GM12878 (cell line): ENCODE measurements around the gene TRIM17. TPM values are rescaled to one million over a fixed set of nuclear protein-coding genes. Genes with fewer than 3 reads are reported as not detected.

ENCODE experiments used
- ATAC-seq: fragments of 200-7000 bp; cut with Tn5 transposase; 3 replicates; pipeline ENCODE4 v1.9.1; 2020; ENCODE audit warnings: mild to moderate bottlenecking, moderate library complexity
- BruUV-seq: library from RNA; stranded (reverse); fragments of 400-500 nt; replicated peaks from 2 replicates; lab custom pipeline; 2021; lab: Mats Ljungman, UMichigan
- CTCF ChIA-PET: fragments of 300-600 bp; sonication (Branson Sonifier 250); formaldehyde crosslinking; extraction: SDS; loops from one replicate; lab custom pipeline; 2021; ENCODE audit warnings: inconsistent platforms; lab: Yijun Ruan, JAX
- POLR2A ChIA-PET: fragments of 350-600 bp; formaldehyde crosslinking; extraction: SDS; loops from one replicate; lab custom pipeline; 2021; ENCODE audit warnings: inconsistent platforms; lab: Charles Lee
- RAD21 ChIA-PET: fragments of 300-600 bp; sonication (Branson Sonifier 250); formaldehyde crosslinking; loops from one replicate; lab custom pipeline; 2023; ENCODE audit warnings: antibody characterized with exemption; ENCODE audit not compliant: unreplicated experiment; lab: Charles Lee
- SMC1A ChIA-PET: fragments of 300-600 bp; sonication (Branson Sonifier 250); formaldehyde crosslinking; loops from one replicate; lab custom pipeline; 2023; ENCODE audit not compliant: unreplicated experiment, uncharacterized antibody; lab: Charles Lee
- DNase-seq: peaks from one replicate; pipeline ENCODE4 v3.0.0-alpha.2; 2011; ENCODE audit warnings: low read depth, low spot score
- FAIRE-seq: peaks from 3 replicates; lab custom pipeline; 2011; peaks lifted over from hg19 to GRCh38; lab: Jason Lieb, UNC
- H2AFZ ChIP-seq: 2 replicates; pipeline ENCODE4 v1.6.0; 2011; ENCODE audit warnings: low read depth, low read length, control low read depth; ENCODE audit not compliant: control insufficient read depth
- H3K27ac ChIP-seq: 2 replicates; pipeline ENCODE4 v1.5.1; 2011; ENCODE audit warnings: control low read depth; ENCODE audit not compliant: control insufficient read depth, insufficient read depth
- H3K27me3 ChIP-seq, 2 experiments: replicated peaks in 1 of 2; 2 replicates each; pipeline versions ENCODE4 v1.6.0 to v1.6.1; 2011; ENCODE audit warnings: low read length in 1 of 2; ENCODE audit not compliant: control insufficient read depth in 2 of 2, insufficient read depth in 2 of 2
- H3K36me3 ChIP-seq, 2 experiments: 2 replicates each; pipeline ENCODE4 v1.5.1; 2011; ENCODE audit warnings: low read length in 1 of 2; ENCODE audit not compliant: control insufficient read depth in 2 of 2, insufficient read depth in 2 of 2
- H3K4me1 ChIP-seq: 2 replicates; pipeline ENCODE4 v1.6.1; 2011; ENCODE audit warnings: mild to moderate bottlenecking, low read length, moderate library complexity, mixed read lengths; ENCODE audit not compliant: control insufficient read depth, insufficient read depth
- H3K4me2 ChIP-seq: 2 replicates; pipeline ENCODE4 v1.6.0; 2011; ENCODE audit warnings: control low read depth; ENCODE audit not compliant: control insufficient read depth, insufficient read depth
- H3K4me3 ChIP-seq: fragments of 200-600 bp; sonication (generic); 2 replicates; pipeline ENCODE4 v1.5.1; 2016
- H3K79me2 ChIP-seq: 2 replicates; pipeline ENCODE4 v1.6.0; 2011; ENCODE audit warnings: low read length; ENCODE audit not compliant: control insufficient read depth, insufficient read depth
- H3K9ac ChIP-seq: 2 replicates; pipeline ENCODE4 v1.8.0; 2011; ENCODE audit warnings: low read length, control low read depth, mixed read lengths; ENCODE audit not compliant: control insufficient read depth, insufficient read depth
- H3K9me3 ChIP-seq: replicated peaks from 3 replicates; pipeline ENCODE4 v1.5.1; 2011; ENCODE audit warnings: mild to moderate bottlenecking, low read length; ENCODE audit not compliant: control insufficient read depth, insufficient read depth
- H4K20me1 ChIP-seq: 2 replicates; pipeline ENCODE4 v1.6.0; 2011; ENCODE audit not compliant: control insufficient read depth, insufficient read depth
- CHD4 ChIP-seq: fragments of 200-600 bp; sonication (generic); IDR thresholded peaks from 2 replicates; pipeline ENCODE4 v1.6.1; 2016; ENCODE audit warnings: mild to moderate bottlenecking
- KDM1A ChIP-seq: fragments of 200-600 bp; sonication (generic); IDR thresholded peaks from 2 replicates; pipeline ENCODE4 v1.6.1; 2016; ENCODE audit warnings: borderline replicate concordance
- MAX ChIP-seq: IDR thresholded peaks from 2 replicates; pipeline ENCODE4 v1.6.1; 2012; ENCODE audit warnings: low read depth, low read length, improper control_type of control experiment
- NFYA ChIP-seq: IDR thresholded peaks from 2 replicates; pipeline ENCODE4 v1.6.1; 2011; ENCODE audit warnings: low read depth, mild to moderate bottlenecking, low read length, improper control_type of control experiment, borderline replicate concordance
- NKRF ChIP-seq: fragments of 450-650 bp; conservative IDR thresholded peaks from 2 replicates; pipeline ENCODE4 v1.6.1; 2017; ENCODE audit warnings: mild to moderate bottlenecking, moderate library complexity
- NRF1 ChIP-seq: conservative IDR thresholded peaks from 2 replicates; pipeline ENCODE4 v1.6.1; 2011; ENCODE audit warnings: mild to moderate bottlenecking, low read depth, low read length, improper control_type of control experiment
- RB1 ChIP-seq: fragments of 450-650 bp; formaldehyde crosslinking; IDR thresholded peaks from 2 replicates; pipeline ENCODE4 v1.6.1; 2017; ENCODE audit warnings: mild to moderate bottlenecking, borderline replicate concordance
- RCOR1 ChIP-seq: conservative IDR thresholded peaks from 2 replicates; pipeline ENCODE4 v1.6.1; 2012; ENCODE audit warnings: low read depth, low read length, improper control_type of control experiment
- RFX5 ChIP-seq: IDR thresholded peaks from 2 replicates; pipeline ENCODE4 v1.6.1; 2011; ENCODE audit warnings: low read depth, low read length, improper control_type of control experiment
- SPI1 ChIP-seq: IDR thresholded peaks from 2 replicates; pipeline ENCODE4 v1.6.1; 2011; ENCODE audit warnings: low read depth, mild to moderate bottlenecking, low read length, moderate library complexity, borderline replicate concordance; ENCODE audit not compliant: insufficient read depth
- SREBF2 ChIP-seq: IDR thresholded peaks from 2 replicates; pipeline ENCODE4 v1.6.1; 2012; ENCODE audit warnings: mild to moderate bottlenecking, low read length
- ZBTB4 ChIP-seq: fragments of 450-650 bp; formaldehyde crosslinking; IDR thresholded peaks from 2 replicates; pipeline ENCODE4 v1.4.0; 2022; ENCODE audit warnings: mild to moderate bottlenecking, moderate library complexity
- ZNF207 ChIP-seq: fragments of 450-650 bp; IDR thresholded peaks from 2 replicates; pipeline ENCODE4 v1.6.1; 2014; ENCODE audit warnings: antibody characterized with exemption, mild to moderate bottlenecking, borderline replicate concordance
- ZNF384 ChIP-seq: IDR thresholded peaks from 2 replicates; pipeline ENCODE4 v1.6.1; 2012; ENCODE audit warnings: low read depth, mild to moderate bottlenecking, low read length, improper control_type of control experiment, borderline replicate concordance
- WGBS: methylation state at CpG from one replicate; pipeline ENCODE4 v1.1.6; 2016; ENCODE audit warnings: low lambda C conversion rate; ENCODE audit not compliant: insufficient replicate concordance, insufficient coverage; ENCODE audit errors: missing lambda C conversion rate; 5-methylcytosine and 5-hydroxymethylcytosine counted together
- in situ Hi-C: fragments of 300-500 bp; cut with MboI; formaldehyde crosslinking; loops from 9 replicates; pipeline ENCODE4 v1.14.3; 2018; ENCODE audit warnings: mixed read lengths
- intact Hi-C: fragments of 100-400 bp; cut with micrococcal nuclease; formaldehyde crosslinking; loops from one replicate; pipeline ENCODE4 v1.14.2; 2022; ENCODE audit not compliant: unreplicated experiment
- polyA plus RNA-seq, 11 experiments: library from polyadenylated mRNA; depleted of rRNA in 4 of 11; unstranded in 6 of 11; stranded (reverse) in 5 of 11; fragments of >200 nt; fragmentation: Nextera tagmentation in 4 of 11; fragmentation: Illumina TruSeq in 1 of 11; extraction: Ambion mirVana in 4 of 11; extraction: Trizol in 1 of 11; gene quantifications; 1 replicate in 1 of 11; 2 replicates in 10 of 11; pipeline versions ENCODE4 v1.2.1 to v1.2.3, GENCODE V29; 2011 to 2016; ENCODE audit warnings: inconsistent platforms in 2 of 11, missing spikeins in 2 of 11, low read depth in 1 of 11
- total RNA-seq, 4 experiments: library from RNA; depleted of rRNA in 3 of 4; stranded (reverse); fragments of >200 nt in 3 of 4; fragmentation: Illumina TruSeq in 1 of 4; extraction: Trizol in 1 of 4; gene quantifications; 2 replicates each; pipeline versions ENCODE4 v1.2.1 to v1.2.3, GENCODE V29; 2013 to 2021

Gene TRIM17
- total and polyA plus RNA-seq, 10 of the 15 experiments (the other 5 are each of a cell fraction or from before 2014, with no cell fraction given): 0.16 to 0.32 TPM; not detected in 8

- Histone ChIP-seq H3K4me3 (no peak overlapping the region), H3K4me2 (no peak overlapping the region), H3K9ac (no peak overlapping the region), H3K4me1 (no peaks in the 10 kb centered on the region), H3K27ac (no peak overlapping the region), H3K9me3 (no peaks in the 10 kb centered on the region), H2AFZ (no peak overlapping the region), H4K20me1 (no peaks in the 10 kb centered on the region), H3K36me3 (no peaks in the 10 kb centered on the region), H3K27me3 (no peaks in the 10 kb centered on the region; a peak in 1 of 4 replicates), H3K79me2 (no peaks in the 10 kb centered on the region)
- ChIA-PET CTCF (interaction anchor here (0.6 kb wide), 1 partner anchor 277 kb away, joined by 3 read pairs; no protein-coding TSS in a partner anchor), SMC1A (no interaction called here), POLR2A (no interaction called here), RAD21 (no interaction called here)
- no TSS peak for BruUV-seq
- DNase-seq (no peak), ATAC-seq (no peak), FAIRE-seq (no peak)
- intact Hi-C loops (no loop called here), in situ Hi-C loops (no loop called here)
- TF ChIP-seq NRF1: no peak
- TF ChIP-seq ZNF207: no peak
- TF ChIP-seq RCOR1: no peak
- TF ChIP-seq NKRF: no peak
- no peak for TF ChIP-seq KDM1A
- TF ChIP-seq RB1: no peak
- TF ChIP-seq SPI1: no peak
- no peak for TF ChIP-seq SREBF2
- TF ChIP-seq ZBTB4 (CRISPR knock-in tag): no peak
- no peak for TF ChIP-seq NFYA
- TF ChIP-seq ZNF384: no peak
- TF ChIP-seq MAX: no peak
- no peak for TF ChIP-seq RFX5
- no peak for TF ChIP-seq CHD4
- WGBS: 42% methylated on average over 6 of the region's 6 CpGs
Observed at GRCh38 chr1:228430243-228430642, 13.6 kb upstream of the TRIM17 start.
